Effector memory CD4-positive, alpha-beta T cell (primary cell): Measurements from ENCODE around the gene LCN10.

ENCODE experiments used
- DNase-seq, 3 donors: peaks; one replicate each; pipeline ENCODE4 v3.0.0-alpha.2; 2020
- H3K27ac ChIP-seq: 2 replicates; pipeline ENCODE4 v1.7.0; 2013; ENCODE audit warnings: mild to moderate bottlenecking, low read length, moderate library complexity; ENCODE audit not compliant: insufficient read depth, poor library complexity, severe bottlenecking
- H3K27me3 ChIP-seq: replicated peaks from 2 replicates; pipeline ENCODE4 v1.7.0; 2013; ENCODE audit warnings: mild to moderate bottlenecking, low read length; ENCODE audit not compliant: insufficient read depth, control insufficient read depth, poor library complexity, severe bottlenecking
- H3K36me3 ChIP-seq: 2 replicates; pipeline ENCODE4 v1.7.0; 2013; ENCODE audit warnings: mild to moderate bottlenecking, low read length, moderate library complexity; ENCODE audit not compliant: control insufficient read depth, insufficient read depth
- H3K4me1 ChIP-seq: 2 replicates; pipeline ENCODE4 v1.7.0; 2013; ENCODE audit warnings: low read length, mild to moderate bottlenecking; ENCODE audit not compliant: control insufficient read depth, insufficient read depth, poor library complexity, severe bottlenecking
- H3K4me3 ChIP-seq: 2 replicates; pipeline ENCODE4 v1.7.0; 2013; ENCODE audit warnings: low read length, low read depth, mild to moderate bottlenecking; ENCODE audit not compliant: insufficient read depth, poor library complexity, severe bottlenecking
- H3K9me3 ChIP-seq: 2 replicates; pipeline ENCODE4 v1.7.0; 2013; ENCODE audit warnings: mild to moderate bottlenecking, low read length, moderate library complexity; ENCODE audit not compliant: control insufficient read depth

The LCN10 gene

GRCh38 chr9:136722093-136722968, 20.4 kb downstream of the LCN10 start:
- Histone ChIP-seq H3K27ac (no peak overlapping the region), H3K4me3 (no peak overlapping the region), H3K27me3 (no peaks in the 10 kb centered on the region), H3K36me3 (peaks cover 37% of the 10 kb centered on the region), H3K4me1 (peaks cover 17% of the 10 kb centered on the region), H3K9me3 (no peaks in the 10 kb centered on the region)
- no peak for DNase-seq

- Histone ChIP-seq H3K4me1 (peaks cover 11% of the 10 kb centered on the region), H3K27ac (no peak overlapping the region)
Observed at GRCh38 chr9:136721339-136722092, 21.2 kb downstream of the LCN10 start.

GRCh38 chr9:136720898-136721338, 21.8 kb downstream of the LCN10 start:
- peaks cover 5% of the 10 kb centered on the region for H3K4me1 ChIP-seq
- H3K27ac ChIP-seq = no peak overlapping the region
- no peak for DNase-seq
- no peaks in the 10 kb centered on the region for H3K9me3 ChIP-seq
- peaks cover 28% of the 10 kb centered on the region for H3K36me3 ChIP-seq
- no peak overlapping the region for H3K4me3 ChIP-seq
- H3K27me3 ChIP-seq = no peaks in the 10 kb centered on the region

More at GRCh38 chr9:136721339-136722092, 21.2 kb downstream of the LCN10 start:
- no peaks in the 10 kb centered on the region for H3K9me3 ChIP-seq
- H3K27me3 ChIP-seq = no peaks in the 10 kb centered on the region
- no peak overlapping the region for H3K4me3 ChIP-seq
- no peak for DNase-seq
- peaks cover 34% of the 10 kb centered on the region for H3K36me3 ChIP-seq

DNA sequence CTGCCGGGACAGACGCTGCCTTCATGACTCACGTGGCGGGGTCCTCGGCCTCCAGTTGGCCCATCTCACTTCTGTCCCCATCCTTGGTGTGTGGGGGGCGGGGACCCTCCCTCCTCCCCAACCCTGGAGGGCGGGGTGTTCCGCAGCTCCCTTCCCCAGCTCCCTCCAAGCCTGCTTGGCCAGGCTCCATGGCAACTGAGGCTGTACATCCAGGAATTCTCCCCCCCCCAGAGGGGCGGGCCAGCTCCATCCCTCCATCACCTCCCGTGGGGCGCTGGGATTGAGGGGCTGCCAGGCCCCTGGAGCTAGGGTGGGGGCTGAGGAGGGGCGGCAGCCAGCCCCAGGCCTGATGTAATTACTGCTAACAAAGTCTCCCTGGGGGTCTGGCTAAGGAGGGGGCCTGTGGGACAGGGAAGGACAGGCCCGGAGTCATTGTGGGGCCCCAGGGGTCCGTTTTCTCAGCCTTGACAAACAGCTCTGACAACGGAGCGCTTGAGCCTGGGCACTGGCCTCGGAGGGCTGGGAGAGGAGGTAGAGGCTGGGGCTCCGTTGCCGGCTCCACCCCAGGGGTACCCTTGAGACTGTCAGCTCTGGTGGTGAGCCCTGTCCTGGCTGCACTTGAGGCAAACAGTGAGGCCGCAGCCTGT, 22.4 kb downstream of the LCN10 start:
- DNase-seq = no peak
- Histone ChIP-seq H3K4me1 (no peaks in the 10 kb centered on the region), H3K4me3 (no peak overlapping the region), H3K36me3 (peaks cover 23% of the 10 kb centered on the region), H3K9me3 (no peaks in the 10 kb centered on the region), H3K27me3 (no peaks in the 10 kb centered on the region), H3K27ac (no peak overlapping the region)

DNA sequence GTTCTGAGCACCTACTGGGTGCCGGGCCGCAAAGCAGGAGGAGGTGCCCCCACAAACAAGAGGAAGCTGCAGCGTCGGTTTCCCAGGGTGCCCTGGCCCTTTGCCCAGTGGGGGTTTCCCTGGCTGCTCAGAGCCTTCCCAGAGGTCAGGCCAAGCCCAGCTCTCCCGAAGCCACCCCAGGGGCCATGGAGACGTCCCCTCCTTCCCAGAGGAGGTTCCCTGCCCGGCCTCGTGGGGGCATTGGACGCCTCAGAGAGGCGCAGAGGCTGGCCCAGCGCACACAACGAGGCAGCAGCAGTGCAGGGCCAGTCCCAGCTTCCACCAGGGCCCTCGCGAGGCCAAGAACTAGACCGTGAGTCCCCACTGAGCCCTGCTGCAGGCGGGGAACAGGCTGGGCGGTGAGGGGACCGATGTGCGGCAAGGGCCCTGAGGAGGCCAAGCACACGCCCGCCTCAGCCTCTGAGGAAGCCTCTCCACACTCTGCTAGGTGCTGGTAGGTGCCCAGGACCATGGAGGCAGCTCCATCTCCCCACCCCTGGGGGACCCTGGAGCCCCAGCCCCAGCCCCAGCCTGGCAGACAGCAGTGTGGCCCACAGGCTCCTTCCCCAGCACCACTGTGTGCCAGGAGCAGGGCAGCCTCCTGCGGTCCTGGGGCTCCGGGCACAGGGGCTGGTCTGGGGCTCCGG, 23.4 kb downstream of the LCN10 start:
- Histone ChIP-seq H3K27ac (no peak overlapping the region), H3K27me3 (no peaks in the 10 kb centered on the region), H3K4me3 (no peak overlapping the region), H3K9me3 (no peaks in the 10 kb centered on the region), H3K4me1 (no peaks in the 10 kb centered on the region), H3K36me3 (peaks cover 20% of the 10 kb centered on the region)
- DNase-seq = no peak

- Histone ChIP-seq H3K4me1 (no peaks in the 10 kb centered on the region), H3K4me3 (no peak overlapping the region)
Observed at GRCh38 chr9:136718345-136719194, 24.2 kb downstream of the LCN10 start.

GRCh38 chr9:136717399-136717798, 25.3 kb downstream of the LCN10 start:
- Histone ChIP-seq H3K27me3 (peaks cover 17% of the 10 kb centered on the region), H3K4me3 (no peak overlapping the region), H3K36me3 (peaks cover 5% of the 10 kb centered on the region), H3K4me1 (peaks cover 6% of the 10 kb centered on the region), H3K9me3 (no peaks in the 10 kb centered on the region), H3K27ac (no peak overlapping the region)
- DNase-seq = no peak

More at GRCh38 chr9:136718345-136719194, 24.2 kb downstream of the LCN10 start:
- Histone ChIP-seq H3K36me3 (peaks cover 13% of the 10 kb centered on the region), H3K27ac (no peak overlapping the region), H3K27me3 (peaks cover 6% of the 10 kb centered on the region), H3K9me3 (no peaks in the 10 kb centered on the region)
- no peak for DNase-seq

GRCh38 chr9:136714893-136715274, 27.9 kb downstream of the LCN10 start:
- H3K27ac ChIP-seq = no peak overlapping the region
- peaks cover 13% of the 10 kb centered on the region for H3K4me1 ChIP-seq
- no peaks in the 10 kb centered on the region for H3K9me3 ChIP-seq
- no peak for DNase-seq
- H3K36me3 ChIP-seq = no peaks in the 10 kb centered on the region
- H3K27me3 ChIP-seq = peaks cover 28% of the 10 kb centered on the region
- H3K4me3 ChIP-seq = no peak overlapping the region
